OCI-LY1 (cell line): ENCODE measurements around the gene HS3ST2.
"Not testable (repeated sequence)": the region's sequence is repeated elsewhere in the genome, so short reads cannot be mapped to it uniquely, and the experiment has no call there.

Experiments
- H2AFZ ChIP-seq: fragments of 200-600 bp; sonication (generic), shearing (Covaris generic); 2 replicates; pipeline ENCODE4 v1.6.0; 2014; ENCODE audit warnings: antibody characterized with exemption, mild to moderate bottlenecking, low read length
- H3F3A ChIP-seq: fragments of 200-600 bp; sonication (generic), shearing (Covaris generic); 2 replicates; pipeline ENCODE4 v1.6.0; 2014; ENCODE audit warnings: mild to moderate bottlenecking, antibody characterized with exemption, low read length, moderate library complexity; ENCODE audit not compliant: insufficient read depth
- H3K27ac ChIP-seq: fragments of 200-600 bp; sonication (generic); 2 replicates; pipeline ENCODE4 v1.5.1; 2014; ENCODE audit warnings: low read length, mixed run types, mild to moderate bottlenecking, low read depth; ENCODE audit not compliant: poor library complexity, severe bottlenecking
- H3K27me3 ChIP-seq: fragments of 200-600 bp; sonication (generic); 2 replicates; pipeline ENCODE4 v1.6.0; 2014; ENCODE audit warnings: antibody characterized with exemption, mild to moderate bottlenecking, low read length, moderate library complexity; ENCODE audit not compliant: insufficient read depth
- H3K36me3 ChIP-seq: fragments of 200-600 bp; sonication (generic); 2 replicates; pipeline ENCODE4 v1.6.1; 2014; ENCODE audit warnings: mild to moderate bottlenecking, antibody characterized with exemption, low read length, moderate library complexity, mixed read lengths; ENCODE audit not compliant: insufficient read depth
- H3K4me1 ChIP-seq: fragments of 200-600 bp; sonication (generic); 2 replicates; pipeline ENCODE4 v1.5.1; 2014; ENCODE audit warnings: mild to moderate bottlenecking, low read length, moderate library complexity; ENCODE audit not compliant: insufficient read depth, severe bottlenecking
- H3K4me2 ChIP-seq: fragments of 200-600 bp; sonication (generic), shearing (Covaris generic); 2 replicates; pipeline ENCODE4 v1.6.1; 2014; ENCODE audit warnings: low read length
- H3K4me3 ChIP-seq: fragments of 200-600 bp; sonication (generic); 2 replicates; pipeline ENCODE4 v1.5.1; 2014; ENCODE audit warnings: low read length, low read depth, mild to moderate bottlenecking, mixed read lengths; ENCODE audit not compliant: poor library complexity, severe bottlenecking
- H3K79me2 ChIP-seq: fragments of 200-600 bp; shearing (Covaris generic); 2 replicates; pipeline ENCODE4 v1.6.1; 2016; ENCODE audit warnings: mixed run types, low read length, mixed read lengths; ENCODE audit not compliant: insufficient read depth
- H3K9ac ChIP-seq: fragments of 200-600 bp; sonication (generic), shearing (Covaris generic); 2 replicates; pipeline ENCODE4 v1.6.1; 2014; ENCODE audit warnings: mild to moderate bottlenecking, low read length, mixed read lengths
- H3K9me2 ChIP-seq: fragments of 200-600 bp; sonication (generic), shearing (Covaris generic); 2 replicates; pipeline ENCODE4 v1.6.1; 2014; ENCODE audit warnings: low read depth, mild to moderate bottlenecking, low read length, mixed read lengths
- H3K9me3 ChIP-seq: fragments of 200-600 bp; shearing (Covaris generic); 2 replicates; pipeline ENCODE4 v1.6.1; 2014; ENCODE audit warnings: low read length, mixed read lengths
- H4K20me1 ChIP-seq: fragments of 200-600 bp; sonication (generic), shearing (Covaris generic); 2 replicates; pipeline ENCODE4 v1.6.0; 2016; ENCODE audit warnings: mild to moderate bottlenecking, low read length; ENCODE audit not compliant: insufficient read depth
- CTCF ChIP-seq: fragments of 200-600 bp; sonication (generic), shearing (Covaris generic); IDR thresholded peaks from 2 replicates; pipeline ENCODE4 v1.5.1; 2017; ENCODE audit warnings: mild to moderate bottlenecking, antibody characterized with exemption, low read length, moderate library complexity, mixed read lengths
- EZH2 ChIP-seq: fragments of 200-600 bp; sonication (generic), shearing (Covaris generic); IDR thresholded peaks from 2 replicates; pipeline ENCODE4 v1.8.0; 2017; ENCODE audit warnings: borderline replicate concordance, mixed run types, mild to moderate bottlenecking, antibody characterized with exemption, low read length, moderate library complexity, mixed read lengths

HS3ST2 gene

GRCh38 chr16:22938647-22939046, 124.7 kb downstream of the HS3ST2 start:
- no peak overlapping the region for H3K4me2 ChIP-seq
- TF ChIP-seq CTCF, result no peak
- no peak for TF ChIP-seq EZH2

GRCh38 chr16:22939744-22940363, 125.9 kb downstream of the HS3ST2 start:
- not testable (repeated sequence) for H3K4me2 ChIP-seq, H3K27me3 ChIP-seq, H3K36me3 ChIP-seq, H3K4me3 ChIP-seq, H3K79me2 ChIP-seq, H3K9me3 ChIP-seq, H3K9ac ChIP-seq, H4K20me1 ChIP-seq, H3F3A ChIP-seq, H3K9me2 ChIP-seq, H3K4me1 ChIP-seq, H3K27ac ChIP-seq, H2AFZ ChIP-seq

More at GRCh38 chr16:22938647-22939046, 124.7 kb downstream of the HS3ST2 start:
- H3K27ac ChIP-seq, result no peak overlapping the region
- H4K20me1 ChIP-seq, result no peaks in the 10 kb centered on the region
- no peaks in the 10 kb centered on the region for H3K27me3 ChIP-seq
- no peaks in the 10 kb centered on the region for H3K9me2 ChIP-seq
- no peaks in the 10 kb centered on the region for H3K9me3 ChIP-seq
- H3K36me3 ChIP-seq, result no peaks in the 10 kb centered on the region
- H3F3A ChIP-seq, result no peaks in the 10 kb centered on the region
- no peak overlapping the region for H3K4me3 ChIP-seq
- no peaks in the 10 kb centered on the region for H3K4me1 ChIP-seq
- H3K9ac ChIP-seq, result no peak overlapping the region
- H3K79me2 ChIP-seq, result no peaks in the 10 kb centered on the region
- no peak overlapping the region for H2AFZ ChIP-seq

GRCh38 chr16:22941970-22942501, 128.1 kb downstream of the HS3ST2 start:
- no peaks in the 10 kb centered on the region for H3F3A ChIP-seq
- no peak for TF ChIP-seq CTCF
- TF ChIP-seq EZH2, result no peak
- H3K27me3 ChIP-seq, result no peaks in the 10 kb centered on the region
- no peaks in the 10 kb centered on the region for H3K9me2 ChIP-seq
- H2AFZ ChIP-seq, result no peak overlapping the region
- no peaks in the 10 kb centered on the region for H3K36me3 ChIP-seq
- H3K9ac ChIP-seq, result no peak overlapping the region
- H3K4me1 ChIP-seq, result no peaks in the 10 kb centered on the region
- H3K4me2 ChIP-seq, result no peak overlapping the region
- no peaks in the 10 kb centered on the region for H4K20me1 ChIP-seq
- H3K4me3 ChIP-seq, result no peak overlapping the region
- H3K79me2 ChIP-seq, result no peaks in the 10 kb centered on the region
- no peaks in the 10 kb centered on the region for H3K9me3 ChIP-seq
- no peak overlapping the region for H3K27ac ChIP-seq

GRCh38 chr16:22942811-22943210, 128.8 kb downstream of the HS3ST2 start:
- H3K4me1 ChIP-seq, result no peaks in the 10 kb centered on the region
- no peak for TF ChIP-seq CTCF
- TF ChIP-seq EZH2, result no peak

More at GRCh38 chr16:22942811-22943210, 128.8 kb downstream of the HS3ST2 start:
- H3K9me3 ChIP-seq, result no peaks in the 10 kb centered on the region
- no peaks in the 10 kb centered on the region for H3K36me3 ChIP-seq
- no peaks in the 10 kb centered on the region for H3K79me2 ChIP-seq
- no peak overlapping the region for H3K9ac ChIP-seq
- no peaks in the 10 kb centered on the region for H3K9me2 ChIP-seq
- H4K20me1 ChIP-seq, result no peaks in the 10 kb centered on the region
- H2AFZ ChIP-seq, result no peak overlapping the region
- no peaks in the 10 kb centered on the region for H3K27me3 ChIP-seq
- no peak overlapping the region for H3K27ac ChIP-seq
- no peak overlapping the region for H3K4me3 ChIP-seq
- H3F3A ChIP-seq, result no peaks in the 10 kb centered on the region
- no peak overlapping the region for H3K4me2 ChIP-seq
